BLaER1 (cell line): ENCODE results near the gene BMP5.

Experiments used
- H3K27ac ChIP-seq: shearing (Covaris generic); formaldehyde crosslinking; 2 replicates; pipeline ENCODE4 v1.8.1; 2022
- H3K27me3 ChIP-seq: shearing (Covaris generic); formaldehyde crosslinking; 2 replicates; pipeline ENCODE4 v1.8.1; 2022
- H3K36me3 ChIP-seq: shearing (Covaris generic); formaldehyde crosslinking; 2 replicates; pipeline ENCODE4 v1.8.1; 2022
- H3K4me1 ChIP-seq: shearing (Covaris generic); formaldehyde crosslinking; 2 replicates; pipeline ENCODE4 v1.8.1; 2022
- H3K4me2 ChIP-seq: shearing (Covaris generic); formaldehyde crosslinking; 2 replicates; pipeline ENCODE4 v1.8.1; 2022
- H3K4me3 ChIP-seq: shearing (Covaris generic); formaldehyde crosslinking; 2 replicates; pipeline ENCODE4 v1.8.1; 2022
- H3K9ac ChIP-seq: shearing (Covaris generic); formaldehyde crosslinking; 2 replicates; pipeline ENCODE4 v1.8.1; 2022
- H3K9me3 ChIP-seq: shearing (Covaris generic); formaldehyde crosslinking; 2 replicates; pipeline ENCODE4 v1.8.1; 2022
- H4K20me1 ChIP-seq: shearing (Covaris generic); formaldehyde crosslinking; 2 replicates; pipeline ENCODE4 v1.8.1; 2022
- Cebpa-rat ChIP-seq: shearing (Covaris generic); IDR thresholded peaks from 2 replicates; pipeline ENCODE4 v1.8.1; 2022

Gene BMP5

GRCh38 chr6:55874316-55874715 is 1.1 kb downstream of the BMP5 start:
- Histone ChIP-seq H3K9ac (no peak overlapping the region), H3K4me2 (no peak overlapping the region), H3K4me3 (no peak overlapping the region), H3K4me1 (no peaks in the 10 kb centered on the region), H3K9me3 (no peaks in the 10 kb centered on the region), H3K27ac (no peak overlapping the region), H3K36me3 (no peaks in the 10 kb centered on the region), H4K20me1 (no peaks in the 10 kb centered on the region), H3K27me3 (no peaks in the 10 kb centered on the region)
- no peak for TF ChIP-seq Cebpa-rat

- Histone ChIP-seq H3K36me3 (no peaks in the 10 kb centered on the region), H3K27ac (no peak overlapping the region)
Measured at GRCh38 chr6:55872866-55873265, 2.5 kb downstream of the BMP5 start.

GRCh38 chr6:55870181-55870813 is 5.1 kb downstream of the BMP5 start:
- Histone ChIP-seq H3K27ac (no peak overlapping the region), H3K27me3 (no peaks in the 10 kb centered on the region), H3K9me3 (no peaks in the 10 kb centered on the region), H3K4me1 (no peaks in the 10 kb centered on the region), H4K20me1 (no peaks in the 10 kb centered on the region), H3K9ac (no peak overlapping the region), H3K4me3 (no peak overlapping the region), H3K4me2 (no peak overlapping the region), H3K36me3 (no peaks in the 10 kb centered on the region)
- TF ChIP-seq Cebpa-rat: no peak

More at GRCh38 chr6:55872866-55873265, 2.5 kb downstream of the BMP5 start:
- no peak overlapping the region for H3K9ac ChIP-seq
- no peaks in the 10 kb centered on the region for H3K9me3 ChIP-seq
- H3K4me2 ChIP-seq: no peak overlapping the region
- no peaks in the 10 kb centered on the region for H3K27me3 ChIP-seq
- no peak overlapping the region for H3K4me3 ChIP-seq
- H3K4me1 ChIP-seq: no peaks in the 10 kb centered on the region
- H4K20me1 ChIP-seq: no peaks in the 10 kb centered on the region
- no peak for TF ChIP-seq Cebpa-rat

- no peak for TF ChIP-seq Cebpa-rat
- H3K27ac ChIP-seq: no peak overlapping the region
- H3K36me3 ChIP-seq: no peaks in the 10 kb centered on the region
- no peaks in the 10 kb centered on the region for H3K9me3 ChIP-seq
- no peak overlapping the region for H3K4me3 ChIP-seq
- no peaks in the 10 kb centered on the region for H3K4me1 ChIP-seq
- H3K27me3 ChIP-seq: no peaks in the 10 kb centered on the region
- H4K20me1 ChIP-seq: no peaks in the 10 kb centered on the region
- no peak overlapping the region for H3K9ac ChIP-seq
- no peak overlapping the region for H3K4me2 ChIP-seq
Measured at GRCh38 chr6:55869674-55870073, 5.7 kb downstream of the BMP5 start.

- Histone ChIP-seq H3K27ac (no peak overlapping the region), H3K27me3 (no peaks in the 10 kb centered on the region), H3K4me2 (no peak overlapping the region)
Measured at GRCh38 chr6:55868771-55869479, 6.5 kb downstream of the BMP5 start.

GRCh38 chr6:55868176-55868575 is 7.2 kb downstream of the BMP5 start:
- Histone ChIP-seq H3K27ac (no peak overlapping the region), H3K4me3 (no peak overlapping the region), H3K9me3 (no peaks in the 10 kb centered on the region), H3K27me3 (no peaks in the 10 kb centered on the region), H3K36me3 (no peaks in the 10 kb centered on the region), H3K4me1 (no peaks in the 10 kb centered on the region), H3K9ac (no peak overlapping the region), H4K20me1 (no peaks in the 10 kb centered on the region), H3K4me2 (no peak overlapping the region)
- no peak for TF ChIP-seq Cebpa-rat

More at GRCh38 chr6:55868771-55869479, 6.5 kb downstream of the BMP5 start:
- H3K9ac ChIP-seq: no peak overlapping the region
- H4K20me1 ChIP-seq: no peaks in the 10 kb centered on the region
- H3K4me3 ChIP-seq: no peak overlapping the region
- no peaks in the 10 kb centered on the region for H3K4me1 ChIP-seq
- no peak for TF ChIP-seq Cebpa-rat
- H3K36me3 ChIP-seq: no peaks in the 10 kb centered on the region
- H3K9me3 ChIP-seq: no peaks in the 10 kb centered on the region

- Histone ChIP-seq H3K4me1 (no peaks in the 10 kb centered on the region), H3K9ac (no peak overlapping the region)
Measured at GRCh38 chr6:55866128-55866527, 9.3 kb downstream of the BMP5 start.

GRCh38 chr6:55853008-55854001 is 22.1 kb downstream of the BMP5 start:
- no peaks in the 10 kb centered on the region for H4K20me1 ChIP-seq
- H3K4me2 ChIP-seq: no peak overlapping the region
- H3K4me1 ChIP-seq: no peaks in the 10 kb centered on the region

More at GRCh38 chr6:55866128-55866527, 9.3 kb downstream of the BMP5 start:
- Histone ChIP-seq H4K20me1 (no peaks in the 10 kb centered on the region), H3K9me3 (no peaks in the 10 kb centered on the region), H3K36me3 (no peaks in the 10 kb centered on the region), H3K4me2 (no peak overlapping the region), H3K27me3 (no peaks in the 10 kb centered on the region), H3K27ac (no peak overlapping the region), H3K4me3 (no peak overlapping the region)
- TF ChIP-seq Cebpa-rat: no peak

GRCh38 chr6:55841341-55841740 is 34.0 kb downstream of the BMP5 start:
- Histone ChIP-seq H3K4me3 (no peak overlapping the region), H3K4me1 (no peaks in the 10 kb centered on the region), H3K9me3 (no peaks in the 10 kb centered on the region), H3K27me3 (no peaks in the 10 kb centered on the region), H3K27ac (no peak overlapping the region), H3K4me2 (no peak overlapping the region), H3K36me3 (no peaks in the 10 kb centered on the region), H4K20me1 (no peaks in the 10 kb centered on the region), H3K9ac (no peak overlapping the region)
- TF ChIP-seq Cebpa-rat: no peak

More at GRCh38 chr6:55853008-55854001, 22.1 kb downstream of the BMP5 start:
- Histone ChIP-seq H3K36me3 (no peaks in the 10 kb centered on the region), H3K9me3 (no peaks in the 10 kb centered on the region), H3K4me3 (no peak overlapping the region), H3K27me3 (no peaks in the 10 kb centered on the region), H3K9ac (no peak overlapping the region), H3K27ac (no peak overlapping the region)
- TF ChIP-seq Cebpa-rat: no peak
